GM12878 (cell line): ENCODE data around the gene ERC2. TPM values are rescaled to one million over a fixed set of nuclear protein-coding genes. Genes with fewer than 3 reads are reported as not detected.
A peak's percentile ranks its signal among the peaks of the same experiment; 100 is the strongest.

Experiments used
- ATAC-seq: fragments of 200-7000 bp; cut with Tn5 transposase; 3 replicates; pipeline ENCODE4 v1.9.1; 2020; ENCODE audit warnings: mild to moderate bottlenecking, moderate library complexity
- BruUV-seq: library from RNA; stranded (reverse); fragments of 400-500 nt; replicated peaks from 2 replicates; lab custom pipeline; 2021; lab: Mats Ljungman, UMichigan
- CTCF ChIA-PET: fragments of 300-600 bp; sonication (Branson Sonifier 250); formaldehyde crosslinking; extraction: SDS; loops from one replicate; lab custom pipeline; 2021; ENCODE audit warnings: inconsistent platforms; lab: Yijun Ruan, JAX
- POLR2A ChIA-PET: fragments of 350-600 bp; formaldehyde crosslinking; extraction: SDS; loops from one replicate; lab custom pipeline; 2021; ENCODE audit warnings: inconsistent platforms; lab: Charles Lee
- RAD21 ChIA-PET: fragments of 300-600 bp; sonication (Branson Sonifier 250); formaldehyde crosslinking; loops from one replicate; lab custom pipeline; 2023; ENCODE audit warnings: antibody characterized with exemption; ENCODE audit not compliant: unreplicated experiment; lab: Charles Lee
- SMC1A ChIA-PET: fragments of 300-600 bp; sonication (Branson Sonifier 250); formaldehyde crosslinking; loops from one replicate; lab custom pipeline; 2023; ENCODE audit not compliant: unreplicated experiment, uncharacterized antibody; lab: Charles Lee
- DNase-seq: peaks from one replicate; pipeline ENCODE4 v3.0.0-alpha.2; 2011; ENCODE audit warnings: low read depth, low spot score
- FAIRE-seq: peaks from 3 replicates; lab custom pipeline; 2011; peaks lifted over from hg19 to GRCh38; lab: Jason Lieb, UNC
- H2AFZ ChIP-seq: 2 replicates; pipeline ENCODE4 v1.6.0; 2011; ENCODE audit warnings: low read depth, low read length, control low read depth; ENCODE audit not compliant: control insufficient read depth
- H3K27ac ChIP-seq: 2 replicates; pipeline ENCODE4 v1.5.1; 2011; ENCODE audit warnings: control low read depth; ENCODE audit not compliant: control insufficient read depth, insufficient read depth
- H3K27me3 ChIP-seq, 2 experiments: replicated peaks in 1 of 2; 2 replicates each; pipeline versions ENCODE4 v1.6.0 to v1.6.1; 2011; ENCODE audit warnings: low read length in 1 of 2; ENCODE audit not compliant: control insufficient read depth in 2 of 2, insufficient read depth in 2 of 2
- H3K36me3 ChIP-seq, 2 experiments: 2 replicates each; pipeline ENCODE4 v1.5.1; 2011; ENCODE audit warnings: low read length in 1 of 2; ENCODE audit not compliant: control insufficient read depth in 2 of 2, insufficient read depth in 2 of 2
- H3K4me1 ChIP-seq: 2 replicates; pipeline ENCODE4 v1.6.1; 2011; ENCODE audit warnings: mild to moderate bottlenecking, low read length, moderate library complexity, mixed read lengths; ENCODE audit not compliant: control insufficient read depth, insufficient read depth
- H3K4me2 ChIP-seq: 2 replicates; pipeline ENCODE4 v1.6.0; 2011; ENCODE audit warnings: control low read depth; ENCODE audit not compliant: control insufficient read depth, insufficient read depth
- H3K4me3 ChIP-seq: fragments of 200-600 bp; sonication (generic); 2 replicates; pipeline ENCODE4 v1.5.1; 2016
- H3K79me2 ChIP-seq: 2 replicates; pipeline ENCODE4 v1.6.0; 2011; ENCODE audit warnings: low read length; ENCODE audit not compliant: control insufficient read depth, insufficient read depth
- H3K9ac ChIP-seq: 2 replicates; pipeline ENCODE4 v1.8.0; 2011; ENCODE audit warnings: low read length, control low read depth, mixed read lengths; ENCODE audit not compliant: control insufficient read depth, insufficient read depth
- H3K9me3 ChIP-seq: replicated peaks from 3 replicates; pipeline ENCODE4 v1.5.1; 2011; ENCODE audit warnings: mild to moderate bottlenecking, low read length; ENCODE audit not compliant: control insufficient read depth, insufficient read depth
- H4K20me1 ChIP-seq: 2 replicates; pipeline ENCODE4 v1.6.0; 2011; ENCODE audit not compliant: control insufficient read depth, insufficient read depth
- ATF7 ChIP-seq: fragments of 450-650 bp; IDR thresholded peaks from 2 replicates; pipeline ENCODE4 v1.6.1; 2016; ENCODE audit warnings: low read depth, mild to moderate bottlenecking
- MEF2B ChIP-seq: fragments of 450-650 bp; IDR thresholded peaks from 2 replicates; pipeline ENCODE4 v1.6.1; 2018; ENCODE audit warnings: mild to moderate bottlenecking, moderate library complexity; ENCODE audit not compliant: partially characterized antibody, poor library complexity, severe bottlenecking
- ZBED1 ChIP-seq: IDR thresholded peaks from 2 replicates; pipeline ENCODE4 v1.6.1; 2016; ENCODE audit warnings: borderline replicate concordance
- WGBS: methylation state at CpG from one replicate; pipeline ENCODE4 v1.1.6; 2016; ENCODE audit warnings: low lambda C conversion rate; ENCODE audit not compliant: insufficient replicate concordance, insufficient coverage; ENCODE audit errors: missing lambda C conversion rate; 5-methylcytosine and 5-hydroxymethylcytosine counted together
- in situ Hi-C: fragments of 300-500 bp; cut with MboI; formaldehyde crosslinking; loops from 9 replicates; pipeline ENCODE4 v1.14.3; 2018; ENCODE audit warnings: mixed read lengths
- intact Hi-C: fragments of 100-400 bp; cut with micrococcal nuclease; formaldehyde crosslinking; loops from one replicate; pipeline ENCODE4 v1.14.2; 2022; ENCODE audit not compliant: unreplicated experiment
- polyA plus RNA-seq, 11 experiments: library from polyadenylated mRNA; depleted of rRNA in 4 of 11; unstranded in 6 of 11; stranded (reverse) in 5 of 11; fragments of >200 nt; fragmentation: Nextera tagmentation in 4 of 11; fragmentation: Illumina TruSeq in 1 of 11; extraction: Ambion mirVana in 4 of 11; extraction: Trizol in 1 of 11; gene quantifications; 1 replicate in 1 of 11; 2 replicates in 10 of 11; pipeline versions ENCODE4 v1.2.1 to v1.2.3, GENCODE V29; 2011 to 2016; ENCODE audit warnings: inconsistent platforms in 2 of 11, missing spikeins in 2 of 11, low read depth in 1 of 11
- total RNA-seq, 4 experiments: library from RNA; depleted of rRNA in 3 of 4; stranded (reverse); fragments of >200 nt in 3 of 4; fragmentation: Illumina TruSeq in 1 of 4; extraction: Trizol in 1 of 4; gene quantifications; 2 replicates each; pipeline versions ENCODE4 v1.2.1 to v1.2.3, GENCODE V29; 2013 to 2021

The ERC2 gene
- total and polyA plus RNA-seq, 10 of the 15 experiments (the other 5 are each of a cell fraction or from before 2014, with no cell fraction given), result 0.06 to 1.4 (median 0.12) TPM; not detected in 3

- 0 out of 2 replicates have a peak, but pooled peaks have one; percentile 0 for TF ChIP-seq ATF7
- TF ChIP-seq MEF2B, result no peak
- TF ChIP-seq, all 136 proteins: peak for 1
- Histone ChIP-seq H3K27me3 (no peaks in the 10 kb centered on the region), H3K36me3 (no peaks in the 10 kb centered on the region), H3K9ac (no peak overlapping the region), H3K27ac (no peak overlapping the region), H3K4me1 (peaks cover 26% of the 10 kb centered on the region), H3K79me2 (no peaks in the 10 kb centered on the region), H2AFZ (peak overlapping the region; percentile 13; the same call in 1 of the 2 replicates), H3K4me3 (no peak overlapping the region), H3K9me3 (no peaks in the 10 kb centered on the region; the same call in 2 of the 3 replicates), H3K4me2 (no peak overlapping the region), H4K20me1 (no peaks in the 10 kb centered on the region)
- CTCF ChIA-PET, result no interaction called here
- SMC1A ChIA-PET, result interaction anchor here (0.9 to 1.0 kb wide), 2 partner anchors 17 to 57 kb away, joined by 3 read pairs; no protein-coding TSS in a partner anchor
- POLR2A ChIA-PET, result no interaction called here
- in situ Hi-C loops (no loop called here), intact Hi-C loops (loop anchor here (5.0 kb wide), 3 partner anchors 72 to 118 kb away; partner anchors contain the start of gene WNT5A)
- 27% methylated on average over 4 of the region's 4 CpGs for WGBS
- DNase-seq (no peak), ATAC-seq (no peak; the same call in 2 of the 3 replicates), FAIRE-seq (no peak)
- BruUV-seq, result no TSS peak
- RAD21 ChIA-PET, result interaction anchor here (0.6 to 1.1 kb wide), 2 partner anchors 26 to 118 kb away, joined by 3 read pairs; no protein-coding TSS in a partner anchor
Measured at GRCh38 chr3:55604846-55605245, 863.4 kb downstream of the ERC2 start.

GRCh38 chr3:55604402-55604801 is 863.9 kb downstream of the ERC2 start:
- FAIRE-seq (no peak), ATAC-seq (peak; percentile 8; the same call in 2 of the 3 replicates), DNase-seq (no peak)
- TF ChIP-seq ZBED1, result no peak
- 0 out of 2 replicates have a peak, but pooled peaks have one; percentile 42 for TF ChIP-seq ATF7
- Histone ChIP-seq H3K79me2 (no peaks in the 10 kb centered on the region), H3K4me1 (peaks cover 26% of the 10 kb centered on the region), H2AFZ (peak overlapping the region; percentile 13; the same call in 1 of the 2 replicates), H3K9ac (no peak overlapping the region), H3K27ac (no peak overlapping the region), H3K36me3 (no peaks in the 10 kb centered on the region), H3K4me2 (no peak overlapping the region), H4K20me1 (no peaks in the 10 kb centered on the region), H3K27me3 (no peaks in the 10 kb centered on the region), H3K4me3 (no peak overlapping the region), H3K9me3 (no peaks in the 10 kb centered on the region; the same call in 2 of the 3 replicates)
- SMC1A ChIA-PET, result interaction anchor here (0.9 to 2.3 kb wide), 3 partner anchors 13 to 57 kb away, joined by 3 to 8 read pairs (median 3); no protein-coding TSS in a partner anchor
- 43% methylated on average over 2 of the region's 2 CpGs for WGBS
- POLR2A ChIA-PET, result no interaction called here
- BruUV-seq, result no TSS peak
- in situ Hi-C loops (no loop called here), intact Hi-C loops (no loop called here)
- CTCF ChIA-PET, result no interaction called here
- RAD21 ChIA-PET, result interaction anchor here (0.6 to 1.1 kb wide), 2 partner anchors 27 to 118 kb away, joined by 3 read pairs; no protein-coding TSS in a partner anchor
